ENCODE data around the gene TREH. TPM values are rescaled to one million over a fixed set of nuclear protein-coding genes. Genes with fewer than 3 reads are reported as not detected.

TREH gene
- total and polyA plus RNA-seq, 2 experiments from 2014 or later: 0.36 TPM; not detected in 1

GRCh38 chr11:118622376-118623268 lies 56.8 kb downstream of the TREH start:
- peaks cover 33% of the 10 kb centered on the region for H3K4me1 ChIP-seq (ENCODE audit: insufficient read depth)
- no peak for DNase-seq (ENCODE audit: low spot score)

GRCh38 chr11:118621784-118622375 lies 57.6 kb downstream of the TREH start:
- Histone ChIP-seq H4K20me1 (replicated peaks; ENCODE audit: insufficient read depth) (peaks cover 4% of the 10 kb centered on the region), H3K27ac (ENCODE audit: low read depth) (peak overlapping the region; percentile 86)

More at GRCh38 chr11:118622376-118623268, 56.8 kb downstream of the TREH start:
- H3K9me2 ChIP-seq (ENCODE audit: insufficient read depth): no peaks in the 10 kb centered on the region
- peaks cover 50% of the 10 kb centered on the region for H3K4me1 Mint-ChIP-seq
- peak overlapping the region; percentile 95 for H3K4me2 ChIP-seq
- H3K4me3 ChIP-seq: peak overlapping the region; percentile 92
- no peaks in the 10 kb centered on the region for H3K27me3 ChIP-seq (ENCODE audit: insufficient read depth)
- no peak overlapping the region for H3K27ac ChIP-seq (ENCODE audit: low read depth)
- H2AFZ ChIP-seq: no peak overlapping the region
- peaks cover 4% of the 10 kb centered on the region; the same call in 1 of the 2 replicates for H3F3A ChIP-seq (replicated peaks; ENCODE audit: low read depth)
- TF ChIP-seq EZH2phosphoT487 (IDR thresholded peaks at IDR 0.05; ENCODE audit: unreplicated experiment): no peak
- TF ChIP-seq NANOG (IDR thresholded peaks at IDR 0.05; ENCODE audit: borderline replicate concordance): no peak
- no peak for TF ChIP-seq JUNB (IDR thresholded peaks at IDR 0.05; ENCODE audit: unreplicated experiment)
- TF ChIP-seq POLR2AphosphoS5 (IDR thresholded peaks at IDR 0.05; ENCODE audit: low read depth): no peak
- no peak for TF ChIP-seq STAT1 (IDR thresholded peaks at IDR 0.05; ENCODE audit: unreplicated experiment)
- peaks cover 13% of the 10 kb centered on the region for H3K27me3 Mint-ChIP-seq (ENCODE audit: insufficient read depth, low read depth, poor library complexity)
- H3K36me3 ChIP-seq (ENCODE audit: insufficient read depth): 0 out of 2 replicates have a peak, but pooled peaks cover 6% of the 10 kb centered on the region
- peaks cover 4% of the 10 kb centered on the region for H4K20me1 ChIP-seq (replicated peaks; ENCODE audit: insufficient read depth)
- H3K4me3 Mint-ChIP-seq: peak overlapping the region; percentile 79
- no peaks in the 10 kb centered on the region; the same call in 2 of the 3 replicates for H3K9me3 Mint-ChIP-seq
- peaks cover 12% of the 10 kb centered on the region; the same call in 2 of the 3 replicates for H3K36me3 Mint-ChIP-seq (ENCODE audit: low read depth)
- peaks cover 29% of the 10 kb centered on the region for H3K79me2 ChIP-seq (replicated peaks; ENCODE audit: insufficient read depth)
- ATAC-seq: peak; percentile 2
- no peak overlapping the region for H3K27ac Mint-ChIP-seq

More at GRCh38 chr11:118621784-118622375, 57.6 kb downstream of the TREH start:
- no peaks in the 10 kb centered on the region for H3K27me3 ChIP-seq (ENCODE audit: insufficient read depth)
- peak overlapping the region; percentile 95 for H3K4me2 ChIP-seq
- peak overlapping the region; percentile 92 for H3K4me3 ChIP-seq
- H3K36me3 ChIP-seq (ENCODE audit: insufficient read depth): 0 out of 2 replicates have a peak, but pooled peaks cover 5% of the 10 kb centered on the region
- H3F3A ChIP-seq (replicated peaks; ENCODE audit: low read depth): peaks cover 4% of the 10 kb centered on the region; the same call in 1 of the 2 replicates
- peak overlapping the region; percentile 79 for H3K4me3 Mint-ChIP-seq
- H3K4me1 Mint-ChIP-seq: peaks cover 57% of the 10 kb centered on the region
- peaks cover 36% of the 10 kb centered on the region for H3K4me1 ChIP-seq (ENCODE audit: insufficient read depth)
- H3K9me3 Mint-ChIP-seq: no peaks in the 10 kb centered on the region; the same call in 2 of the 3 replicates
- no peaks in the 10 kb centered on the region for H3K9me2 ChIP-seq (ENCODE audit: insufficient read depth)
- DNase-seq (ENCODE audit: low spot score): no peak
- ATAC-seq: no peak; the same call in 2 of the 3 replicates
- H3K27ac Mint-ChIP-seq: peak overlapping the region; percentile 29; the same call in 1 of the 2 replicates
- H3K27me3 Mint-ChIP-seq (ENCODE audit: insufficient read depth, low read depth, poor library complexity): peaks cover 12% of the 10 kb centered on the region
- peaks cover 6% of the 10 kb centered on the region; the same call in 2 of the 3 replicates for H3K36me3 Mint-ChIP-seq (ENCODE audit: low read depth)
- TF ChIP-seq ZNF331 (CRISPR knock-in tag; IDR thresholded peaks at IDR 0.05; ENCODE audit: low read depth): no peak
- no peak for TF ChIP-seq EZH2phosphoT487 (IDR thresholded peaks at IDR 0.05; ENCODE audit: unreplicated experiment)
- TF ChIP-seq CTCF (conservative IDR thresholded peaks at IDR 0.05; ENCODE audit: low read depth in 2 of 2): no peak
- no peak for TF ChIP-seq STAT1 (IDR thresholded peaks at IDR 0.05; ENCODE audit: unreplicated experiment)
- no peak for TF ChIP-seq EZH2 (IDR thresholded peaks at IDR 0.05; ENCODE audit: low read depth, unreplicated experiment)
- TF ChIP-seq ETS1 (IDR thresholded peaks at IDR 0.05): no peak
- no peak for TF ChIP-seq JUNB (IDR thresholded peaks at IDR 0.05; ENCODE audit: unreplicated experiment)
- peak overlapping the region; percentile 81; the same call in 1 of the 2 replicates for H2AFZ ChIP-seq
- peaks cover 29% of the 10 kb centered on the region for H3K79me2 ChIP-seq (replicated peaks; ENCODE audit: insufficient read depth)
